Gastrocnemius medialis (tissue), 4 donors: ENCODE data around the gene MYT1. TPM values are rescaled to one million over a fixed set of nuclear protein-coding genes. Genes with fewer than 3 reads are reported as not detected.

ENCODE experiments used
- ATAC-seq, 2 donors: fragments of 150-250 bp; one replicate each; pipeline ENCODE4 v1.9.1; 2016
- DNase-seq, 2 donors: peaks; one replicate each; pipeline ENCODE4 v3.0.0-alpha.2; 2019
- H3K27ac ChIP-seq, 4 donors: fragments of 200-600 bp; sonication (generic); 1 replicate in 1 of 4; 2 replicates in 3 of 4; pipeline ENCODE4 v1.5.1; 2016 to 2018; ENCODE audit warnings: mild to moderate bottlenecking in 2 of 4, moderate library complexity in 1 of 4
- H3K27me3 ChIP-seq, 3 donors: fragments of 200-600 bp; sonication (generic) in 2 of 3; 1 replicate in 1 of 3; 2 replicates in 2 of 3; pipeline versions ENCODE4 v1.5.1 to v1.6.0; 2016 to 2019; ENCODE audit warnings: mild to moderate bottlenecking in 1 of 3, moderate library complexity in 1 of 3
- H3K36me3 ChIP-seq, 2 donors: fragments of 200-600 bp; sonication (generic) in 1 of 2; one replicate each; pipeline ENCODE4 v1.5.1; 2017 to 2018
- H3K4me1 ChIP-seq, 2 donors: fragments of 200-600 bp; sonication (generic) in 1 of 2; one replicate each; pipeline ENCODE4 v1.5.1; 2016 to 2017; ENCODE audit warnings: mild to moderate bottlenecking in 2 of 2
- H3K4me3 ChIP-seq, 4 donors: fragments of 200-600 bp; sonication (generic) in 3 of 4; 1 replicate in 1 of 4; 2 replicates in 3 of 4; pipeline ENCODE4 v1.5.1; 2016 to 2019; ENCODE audit warnings: mild to moderate bottlenecking in 2 of 4
- H3K9me3 ChIP-seq, 3 donors: fragments of 200-600 bp; sonication (generic) in 2 of 3; 1 replicate in 1 of 3; 2 replicates in 2 of 3; pipeline ENCODE4 v1.5.1; 2016 to 2019
- CTCF ChIP-seq, 5 experiments: fragments of 450-650 bp in 3 of 5; fragments of 200-600 bp in 2 of 5; sonication (generic) in 2 of 5; IDR thresholded peaks in 4 of 5; conservative IDR thresholded peaks in 1 of 5; 1 replicate in 4 of 5; 2 replicates in 1 of 5; pipeline ENCODE4 v1.5.1; 2016 to 2019; ENCODE audit warnings: antibody characterized with exemption in 5 of 5, mild to moderate bottlenecking in 3 of 5, moderate library complexity in 3 of 5
- POLR2A ChIP-seq, 2 donors: fragments of 450-650 bp; IDR thresholded peaks; one replicate each; pipeline ENCODE4 v1.6.1; 2017; ENCODE audit warnings: antibody characterized with exemption in 2 of 2, mild to moderate bottlenecking in 2 of 2, moderate library complexity in 2 of 2
- in situ Hi-C, 4 donors: fragments of 200-750 bp; cut with MboI; loops; one replicate each; pipeline versions ENCODE4 v1.15.0 to v1.8.0; 2017; ENCODE audit warnings: low sequenced_read_pairs in 4 of 4
- intact Hi-C: fragments of 100-400 bp; cut with DNase I; formaldehyde crosslinking; loops from one replicate; pipeline ENCODE4 v1.15.1; 2023; ENCODE audit warnings: low total_unique reads
- total RNA-seq, 4 donors: library from RNA; depleted of rRNA; stranded (reverse); fragments of >200 nt; gene quantifications; one replicate each; pipeline versions ENCODE4 v1.1.0 to v1.2.3, GENCODE V29; 2016

Gene MYT1
- total RNA-seq, 4 donors from 2014 or later: not detected

DNA sequence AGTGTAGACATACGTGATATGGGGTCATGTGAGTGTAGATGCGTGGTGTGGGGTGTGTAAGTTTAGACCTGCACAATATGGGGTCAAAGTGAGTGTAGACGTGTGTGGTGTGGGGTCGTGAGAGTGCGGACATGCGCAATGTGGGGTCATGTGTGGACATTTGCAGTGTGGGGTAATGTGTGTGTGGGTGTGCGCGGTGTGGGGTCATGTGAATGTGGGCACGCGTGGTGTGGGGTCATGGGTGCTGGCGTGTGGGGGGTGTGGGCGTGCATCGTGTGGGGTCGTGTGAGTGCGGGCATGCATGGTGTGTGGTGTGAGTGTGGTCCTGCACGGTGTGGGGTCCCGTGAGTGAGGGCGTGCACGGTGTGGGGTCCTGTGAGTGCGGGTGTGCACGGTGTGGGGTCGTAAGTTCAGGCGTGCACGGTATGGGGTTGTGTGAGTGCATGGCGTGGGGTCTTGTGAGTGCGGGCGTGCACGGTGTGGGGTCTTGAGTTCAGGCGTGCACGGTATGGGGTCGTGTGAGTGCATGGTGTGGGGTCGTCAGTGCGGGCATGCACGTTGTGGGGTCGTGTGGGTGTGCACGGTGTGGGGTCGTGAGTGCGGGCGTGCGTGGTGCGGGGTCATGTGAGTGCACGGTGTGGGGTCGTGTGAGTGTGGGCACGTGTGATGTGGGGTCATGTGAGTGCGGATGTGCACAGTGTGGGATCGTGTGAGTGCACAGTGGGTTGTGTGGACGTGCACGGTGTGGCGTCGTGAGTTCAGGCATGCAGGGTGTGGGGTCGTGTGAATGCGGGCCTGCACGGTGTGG, 105.6 kb downstream of the MYT1 start:
- no peak for DNase-seq
- no peak for ATAC-seq
- in situ Hi-C loops: no loop called here
- TF ChIP-seq POLR2A (IDR thresholded peaks at IDR 0.05) (no peak), CTCF (IDR thresholded peaks at IDR 0.05 in 4 of 5, conservative IDR thresholded peaks at IDR 0.05 in 1 of 5) (no peak)
- Histone ChIP-seq H3K4me3 (no peak overlapping the region), H3K36me3 (peaks cover 0 to 4% of the 10 kb centered on the region in 2 donors), H3K27ac (no peak overlapping the region), H3K4me1 (peaks cover 35 to 36% of the 10 kb centered on the region in 2 donors), H3K27me3 (no peaks in the 10 kb centered on the region), H3K9me3 (no peaks in the 10 kb centered on the region)
- intact Hi-C loops: no loop called here

DNA sequence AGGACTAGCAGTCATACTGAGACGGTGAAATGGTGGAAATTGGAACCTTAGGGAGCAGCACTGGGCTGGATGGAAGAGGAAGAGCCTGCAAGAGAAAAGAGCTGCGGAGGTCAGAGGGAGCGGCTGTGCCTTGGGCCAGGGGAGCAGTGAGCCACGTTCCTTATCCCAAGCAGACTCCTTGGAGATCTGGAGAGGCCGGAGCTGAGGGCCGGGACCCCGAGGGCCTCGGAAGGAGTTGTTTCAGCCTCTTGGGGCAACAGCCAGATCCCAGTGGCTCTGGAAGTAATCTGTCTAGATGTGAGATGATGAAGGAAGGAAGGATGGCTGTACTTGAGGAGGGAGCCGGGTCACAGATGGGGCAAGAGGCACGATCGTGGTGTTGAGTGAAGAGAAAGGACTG, 107.4 kb downstream of the MYT1 start:
- no peak for ATAC-seq
- Histone ChIP-seq H3K4me3 (no peak overlapping the region), H3K4me1 (peaks cover 20 to 21% of the 10 kb centered on the region in 2 donors), H3K9me3 (no peaks in the 10 kb centered on the region), H3K27me3 (no peaks in the 10 kb centered on the region), H3K27ac (no peak overlapping the region), H3K36me3 (peaks cover 0 to 4% of the 10 kb centered on the region in 2 donors)
- no peak for DNase-seq
- intact Hi-C loops (no loop called here), in situ Hi-C loops (no loop called here)
- TF ChIP-seq CTCF (IDR thresholded peaks at IDR 0.05 in 4 of 5, conservative IDR thresholded peaks at IDR 0.05 in 1 of 5): no peak
- TF ChIP-seq POLR2A (IDR thresholded peaks at IDR 0.05): no peak

GRCh38 chr20:64273109-64273508, 108.9 kb downstream of the MYT1 start:
- no peak for DNase-seq
- no peak overlapping the region for H3K4me3 ChIP-seq
- in situ Hi-C loops: no loop called here
- H3K4me1 ChIP-seq: peaks cover 6 to 9% of the 10 kb centered on the region in 2 donors
- H3K27me3 ChIP-seq: no peaks in the 10 kb centered on the region
- intact Hi-C loops: no loop called here
- ATAC-seq: no peak
- H3K36me3 ChIP-seq: peaks cover 0 to 4% of the 10 kb centered on the region in 2 donors
- H3K9me3 ChIP-seq: no peaks in the 10 kb centered on the region
- TF ChIP-seq CTCF (IDR thresholded peaks at IDR 0.05 in 4 of 5, conservative IDR thresholded peaks at IDR 0.05 in 1 of 5) (no peak), POLR2A (IDR thresholded peaks at IDR 0.05) (no peak)
- no peak overlapping the region for H3K27ac ChIP-seq

DNA sequence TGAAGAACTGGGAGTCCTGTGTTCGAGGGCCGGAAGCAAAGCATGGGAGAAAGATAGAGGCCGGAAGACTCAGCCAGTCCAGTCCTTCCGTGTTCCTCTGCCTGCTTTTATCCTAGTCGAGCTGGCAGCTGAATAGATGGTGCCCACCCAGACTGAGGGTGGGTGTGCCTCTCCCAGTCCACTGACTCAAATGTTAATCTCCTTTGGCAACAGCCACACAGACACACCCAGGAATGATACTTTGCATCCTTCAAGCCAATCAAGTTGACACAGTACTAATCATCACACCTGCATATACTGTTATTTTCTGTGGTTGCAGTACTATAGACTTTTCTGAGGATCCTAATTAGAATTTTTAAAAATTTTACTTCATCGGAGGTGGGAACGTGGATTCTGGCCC, 112.6 kb downstream of the MYT1 start:
- H3K27me3 ChIP-seq: no peaks in the 10 kb centered on the region

More for the DNA sequence above, 112.6 kb downstream of the MYT1 start:
- Histone ChIP-seq H3K9me3 (no peaks in the 10 kb centered on the region), H3K36me3 (no peaks in the 10 kb centered on the region), H3K4me1 (no peaks in the 10 kb centered on the region), H3K27ac (no peak overlapping the region), H3K4me3 (no peak overlapping the region)
- intact Hi-C loops (no loop called here), in situ Hi-C loops (no loop called here)
- TF ChIP-seq POLR2A (IDR thresholded peaks at IDR 0.05) (no peak), CTCF (IDR thresholded peaks at IDR 0.05 in 4 of 5, conservative IDR thresholded peaks at IDR 0.05 in 1 of 5) (no peak)
- DNase-seq (no peak), ATAC-seq (no peak)
